WTC11 (cell line): ENCODE results near the gene EME1. TPM values are rescaled to one million over a fixed set of nuclear protein-coding genes. Genes with fewer than 3 reads are reported as not detected.
A peak's percentile ranks its signal among the peaks of the same experiment; 100 is the strongest.

Experiments
- AR ChIP-seq: fragments of 250-450 bp; sonication (Bioruptor Pico); IDR thresholded peaks from 2 replicates; pipeline ENCODE4 v1.9.0; 2021; ENCODE audit warnings: mild to moderate bottlenecking
- ARID4B ChIP-seq: sonication (generic); formaldehyde crosslinking; IDR thresholded peaks from 2 replicates; pipeline ENCODE4 v1.8.0; 2023; ENCODE audit warnings: missing genetic modification reagents, mild to moderate bottlenecking, borderline replicate concordance
- CBFB ChIP-seq: sonication (generic); formaldehyde crosslinking; IDR thresholded peaks from 2 replicates; pipeline ENCODE4 v1.8.1; 2022; ENCODE audit warnings: mild to moderate bottlenecking, low read depth, missing genetic modification reagents
- CDX4 ChIP-seq: fragments of 250-450 bp; sonication (Bioruptor Pico); IDR thresholded peaks from 2 replicates; pipeline ENCODE4 v1.9.0; 2021; ENCODE audit warnings: moderate library complexity, mild to moderate bottlenecking, inconsistent platforms, borderline replicate concordance
- CREM ChIP-seq: sonication (generic); formaldehyde crosslinking; IDR thresholded peaks from 2 replicates; pipeline ENCODE4 v1.8.1; 2022; ENCODE audit warnings: mild to moderate bottlenecking, missing genetic modification reagents, moderate library complexity
- E2F1 ChIP-seq: sonication (generic); formaldehyde crosslinking; IDR thresholded peaks from 2 replicates; pipeline ENCODE4 v1.8.0; 2022; ENCODE audit warnings: mild to moderate bottlenecking, missing genetic modification reagents
- ESRRA ChIP-seq: sonication (generic); formaldehyde crosslinking; IDR thresholded peaks from 2 replicates; pipeline ENCODE4 v1.8.1; 2022; ENCODE audit warnings: mild to moderate bottlenecking, missing genetic modification reagents, borderline replicate concordance
- FOXK1 ChIP-seq: sonication (generic); formaldehyde crosslinking; IDR thresholded peaks from 2 replicates; pipeline ENCODE4 v1.8.0; 2022; ENCODE audit warnings: mild to moderate bottlenecking, moderate library complexity, missing genetic modification reagents
- GTF2I ChIP-seq: fragments of 250-450 bp; sonication (Bioruptor Pico); conservative IDR thresholded peaks from 2 replicates; pipeline ENCODE4 v1.4.0; 2021; ENCODE audit warnings: mild to moderate bottlenecking
- HMGA2 ChIP-seq: fragments of 250-450 bp; sonication (Bioruptor Pico); IDR thresholded peaks from 2 replicates; pipeline ENCODE4 v1.4.0; 2021; ENCODE audit warnings: mild to moderate bottlenecking, moderate library complexity
- IRF1 ChIP-seq: sonication (generic); formaldehyde crosslinking; IDR thresholded peaks from 2 replicates; pipeline ENCODE4 v1.8.0; 2023; ENCODE audit warnings: missing genetic modification reagents
- MXD4 ChIP-seq: fragments of 250-450 bp; sonication (Bioruptor Pico); IDR thresholded peaks from 2 replicates; pipeline ENCODE4 v1.8.0; 2021; ENCODE audit warnings: mild to moderate bottlenecking, moderate library complexity, borderline replicate concordance
- MYBL2 ChIP-seq: sonication (generic); formaldehyde crosslinking; IDR thresholded peaks from 2 replicates; pipeline ENCODE4 v1.8.1; 2023; ENCODE audit warnings: mild to moderate bottlenecking, moderate library complexity, missing genetic modification reagents
- OVOL2 ChIP-seq: fragments of 250-450 bp; sonication (Bioruptor Pico); IDR thresholded peaks from 2 replicates; pipeline ENCODE4 v1.9.0; 2021; ENCODE audit warnings: mild to moderate bottlenecking, borderline replicate concordance
- PRDM15 ChIP-seq: sonication (generic); formaldehyde crosslinking; IDR thresholded peaks from 2 replicates; pipeline ENCODE4 v1.8.0; 2022; ENCODE audit warnings: missing genetic modification reagents
- SP1 ChIP-seq: sonication (generic); formaldehyde crosslinking; conservative IDR thresholded peaks from 2 replicates; pipeline ENCODE4 v1.8.1; 2022; ENCODE audit warnings: missing genetic modification reagents
- TEAD4 ChIP-seq: sonication (generic); formaldehyde crosslinking; IDR thresholded peaks from 2 replicates; pipeline ENCODE4 v1.8.0; 2022; ENCODE audit warnings: mild to moderate bottlenecking, missing genetic modification reagents
- ZNF121 ChIP-seq: sonication (generic); formaldehyde crosslinking; IDR thresholded peaks from 2 replicates; pipeline ENCODE4 v1.8.0; 2023; ENCODE audit warnings: missing genetic modification reagents
- ZNF416 ChIP-seq: fragments of 250-450 bp; sonication (Bioruptor Pico); IDR thresholded peaks from 2 replicates; pipeline ENCODE4 v1.9.0; 2021; ENCODE audit warnings: mild to moderate bottlenecking, inconsistent platforms
- ZNF512 ChIP-seq: sonication (generic); formaldehyde crosslinking; IDR thresholded peaks from 2 replicates; pipeline ENCODE4 v1.8.1; 2022; ENCODE audit warnings: missing genetic modification reagents, borderline replicate concordance
- total RNA-seq: library from RNA; stranded (reverse); gene quantifications from 3 replicates; pipeline ENCODE4 v1.2.3, GENCODE V29; 2021
- TF ChIP-seq, protein P1 (sequence below): sonication (generic); formaldehyde crosslinking; IDR thresholded peaks from 2 replicates; pipeline ENCODE4 v1.8.0; 2022; ENCODE audit warnings: mild to moderate bottlenecking, missing genetic modification reagents

EME1 gene
- total RNA-seq, 1 experiment from 2014 or later, result 24.9 TPM

DNA sequence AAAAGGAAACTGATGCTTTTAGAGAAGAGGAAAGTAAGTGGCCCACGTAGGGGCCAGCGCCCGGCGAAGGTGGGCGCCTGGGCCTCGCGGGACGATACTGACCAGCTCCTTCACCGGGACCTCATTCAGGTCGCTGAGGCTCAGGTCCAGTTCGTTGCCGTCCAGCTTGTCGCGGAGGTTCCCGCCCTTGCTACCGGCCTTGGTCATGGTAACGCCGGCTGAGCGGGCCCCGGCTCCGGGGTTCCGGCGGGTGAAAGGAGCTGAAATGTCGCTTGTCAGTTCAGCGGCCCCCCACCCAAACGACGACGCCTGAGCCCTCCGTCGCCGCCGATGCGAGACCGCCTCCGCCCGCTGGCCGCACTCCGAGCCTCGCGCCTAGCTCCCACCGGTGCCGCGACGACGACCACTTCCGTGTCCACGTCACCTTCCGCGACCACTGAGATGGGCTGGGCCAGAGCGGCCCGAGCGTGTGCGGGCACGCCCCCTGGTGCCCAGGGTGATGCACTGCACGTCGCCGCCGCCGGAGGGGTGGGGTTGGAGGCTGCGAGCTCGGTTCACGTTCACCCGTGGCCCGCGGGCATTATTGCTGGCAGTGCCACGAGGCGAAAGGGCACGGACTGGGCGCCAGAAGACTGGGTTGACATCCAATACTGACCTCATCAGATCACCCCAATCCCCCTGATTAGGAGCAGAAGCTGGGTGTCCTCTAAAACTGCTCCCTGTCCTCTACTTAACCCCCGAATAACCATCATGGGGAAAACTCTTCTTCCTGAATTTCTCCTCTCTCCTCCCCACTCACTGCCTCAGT lies 24.3 kb downstream of the EME1 start, which contains the start of gene LRRC59 (continued):
- TF ChIP-seq ARID4B (peak; percentile 96; the same call in 1 of the 2 replicates), IRF1 (no peak), SP1 (peak; percentile 98), AR (CRISPR knock-in tag) (no peak), FOXK1 (CRISPR knock-in tag) (peak; percentile 98), MXD4 (no peak), OVOL2 (CRISPR knock-in tag) (no peak), HMGA2 (no peak), ZNF416 (no peak), CREM (peak; percentile 96), CBFB (CRISPR knock-in tag) (no peak), CDX4 (CRISPR knock-in tag) (no peak), GTF2I (no peak), PRDM15 (no peak), ZNF512 (CRISPR knock-in tag) (no peak), E2F1 (CRISPR knock-in tag) (no peak), MYBL2 (CRISPR knock-in tag) (peak; percentile 94), ZNF121 (peak; percentile 33; the same call in 1 of the 2 replicates), TEAD4 (CRISPR knock-in tag) (peak; percentile 50; the same call in 1 of the 2 replicates), ESRRA (CRISPR knock-in tag) (peak; percentile 86; the same call in 1 of the 2 replicates)
- TF ChIP-seq, protein P1, sequence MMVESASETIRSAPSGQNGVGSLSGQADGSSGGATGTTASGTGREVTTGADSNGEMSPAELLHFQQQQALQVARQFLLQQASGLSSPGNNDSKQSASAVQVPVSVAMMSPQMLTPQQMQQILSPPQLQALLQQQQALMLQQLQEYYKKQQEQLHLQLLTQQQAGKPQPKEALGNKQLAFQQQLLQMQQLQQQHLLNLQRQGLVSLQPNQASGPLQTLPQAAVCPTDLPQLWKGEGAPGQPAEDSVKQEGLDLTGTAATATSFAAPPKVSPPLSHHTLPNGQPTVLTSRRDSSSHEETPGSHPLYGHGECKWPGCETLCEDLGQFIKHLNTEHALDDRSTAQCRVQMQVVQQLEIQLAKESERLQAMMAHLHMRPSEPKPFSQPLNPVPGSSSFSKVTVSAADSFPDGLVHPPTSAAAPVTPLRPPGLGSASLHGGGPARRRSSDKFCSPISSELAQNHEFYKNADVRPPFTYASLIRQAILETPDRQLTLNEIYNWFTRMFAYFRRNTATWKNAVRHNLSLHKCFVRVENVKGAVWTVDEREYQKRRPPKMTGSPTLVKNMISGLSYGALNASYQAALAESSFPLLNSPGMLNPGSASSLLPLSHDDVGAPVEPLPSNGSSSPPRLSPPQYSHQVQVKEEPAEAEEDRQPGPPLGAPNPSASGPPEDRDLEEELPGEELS (CRISPR knock-in tag), result peak; percentile 96
